Umbilical cord (tissue), 2 donors: Measurements from ENCODE around the gene WIPF2. TPM values are rescaled to one million over a fixed set of nuclear protein-coding genes. Genes with fewer than 3 reads are reported as not detected.

ENCODE experiments used
- DNase-seq: peaks from one replicate; pipeline ENCODE4 v3.0.0-alpha.2; 2015; ENCODE audit warnings: low spot score
- total RNA-seq: library from RNA; depleted of rRNA; stranded (reverse); fragments of >200 nt; gene quantifications from one replicate; pipeline ENCODE4 v1.2.3, GENCODE V29; 2014; ENCODE audit warnings: low replicate concordance; ENCODE audit not compliant: insufficient read depth

The WIPF2 gene, protein sequence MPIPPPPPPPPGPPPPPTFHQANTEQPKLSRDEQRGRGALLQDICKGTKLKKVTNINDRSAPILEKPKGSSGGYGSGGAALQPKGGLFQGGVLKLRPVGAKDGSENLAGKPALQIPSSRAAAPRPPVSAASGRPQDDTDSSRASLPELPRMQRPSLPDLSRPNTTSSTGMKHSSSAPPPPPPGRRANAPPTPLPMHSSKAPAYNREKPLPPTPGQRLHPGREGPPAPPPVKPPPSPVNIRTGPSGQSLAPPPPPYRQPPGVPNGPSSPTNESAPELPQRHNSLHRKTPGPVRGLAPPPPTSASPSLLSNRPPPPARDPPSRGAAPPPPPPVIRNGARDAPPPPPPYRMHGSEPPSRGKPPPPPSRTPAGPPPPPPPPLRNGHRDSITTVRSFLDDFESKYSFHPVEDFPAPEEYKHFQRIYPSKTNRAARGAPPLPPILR
- total RNA-seq: 7.0 TPM

DNA sequence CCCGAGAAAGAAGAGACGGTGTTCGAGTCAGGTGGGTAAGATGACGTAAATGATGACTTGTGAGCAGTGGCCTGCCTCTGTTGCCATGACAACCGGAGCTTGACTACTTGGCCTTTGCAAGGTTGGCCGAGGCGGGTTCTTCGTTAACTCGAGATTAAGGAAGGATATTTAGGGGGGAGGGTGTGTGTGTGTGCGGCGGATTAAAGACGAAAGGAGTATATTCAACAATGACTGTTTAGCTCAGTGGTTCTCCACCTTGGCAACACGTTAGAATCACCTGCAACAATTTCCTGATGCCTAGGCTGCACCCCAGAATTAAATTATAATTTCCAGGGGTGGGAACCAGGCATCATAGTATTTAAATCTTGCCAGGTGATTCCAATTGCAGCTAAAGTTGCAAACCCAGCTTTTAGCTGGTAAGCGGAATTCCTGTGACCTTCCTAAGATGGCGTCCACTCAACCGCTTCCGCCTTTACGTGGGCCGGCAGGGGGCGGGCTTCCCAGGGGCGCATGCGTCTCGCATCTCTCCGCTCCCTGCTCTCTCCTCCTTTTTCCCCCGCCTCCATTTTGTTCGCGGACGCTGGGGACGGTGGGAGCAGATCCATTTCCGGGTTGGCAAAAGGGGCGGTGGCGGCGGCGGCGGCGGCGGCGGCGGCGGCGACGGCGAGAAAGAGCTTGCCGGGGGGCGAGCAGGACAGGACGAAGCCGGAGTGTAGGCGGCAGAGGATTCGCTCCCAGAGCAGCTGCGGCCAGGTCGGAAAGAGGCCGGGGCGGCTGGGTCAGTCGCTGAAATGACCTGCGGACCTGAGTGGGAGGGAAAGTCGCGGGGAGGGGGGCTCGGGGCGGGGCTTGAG is at the start of gene WIPF2:
TSS of gene WIPF2 (plus strand) at position 565 of the 854 bp plus-strand sequence. CDS start 37,156 bp downstream, outside the sequence.
- DNase-seq: peak; percentile 99

DNA sequence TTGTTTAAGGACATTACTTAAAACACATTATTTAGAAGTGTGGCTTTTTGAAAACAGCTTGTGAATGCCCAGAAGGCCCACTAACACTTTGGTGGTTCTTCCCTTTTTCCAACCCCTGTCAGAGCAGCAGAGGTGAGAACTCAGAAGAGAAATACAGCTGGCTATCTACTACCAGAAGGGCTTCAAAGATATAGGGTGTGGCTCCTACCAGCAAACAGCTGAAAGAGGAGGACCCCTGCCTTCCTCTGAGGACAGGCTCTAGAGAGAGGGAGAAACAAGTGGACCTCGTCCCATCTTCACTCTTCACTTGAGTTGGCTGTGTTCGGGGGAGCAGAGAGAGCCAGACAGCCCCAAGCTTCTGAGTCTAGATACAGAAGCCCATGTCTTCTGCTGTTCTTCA is 48.8 kb upstream of the WIPF2 start:
- DNase-seq: no peak

DNA sequence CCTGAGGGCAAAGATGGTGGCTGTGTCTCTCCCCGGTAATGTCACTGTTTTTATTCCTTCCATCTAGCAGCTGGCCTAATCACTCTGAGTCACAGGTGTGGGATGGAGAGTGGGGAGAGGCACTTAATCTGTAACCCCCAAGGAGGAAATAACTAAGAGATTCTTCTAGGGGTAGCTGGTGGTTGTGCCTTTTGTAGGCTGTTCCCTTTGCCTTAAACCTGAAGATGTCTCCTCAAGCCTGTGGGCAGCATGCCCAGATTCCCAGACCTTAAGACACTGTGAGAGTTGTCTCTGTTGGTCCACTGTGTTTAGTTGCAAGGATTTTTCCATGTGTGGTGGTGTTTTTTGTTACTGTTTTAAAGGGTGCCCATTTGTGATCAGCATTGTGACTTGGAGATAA is 47.4 kb upstream of the WIPF2 start:
- no peak for DNase-seq

DNA sequence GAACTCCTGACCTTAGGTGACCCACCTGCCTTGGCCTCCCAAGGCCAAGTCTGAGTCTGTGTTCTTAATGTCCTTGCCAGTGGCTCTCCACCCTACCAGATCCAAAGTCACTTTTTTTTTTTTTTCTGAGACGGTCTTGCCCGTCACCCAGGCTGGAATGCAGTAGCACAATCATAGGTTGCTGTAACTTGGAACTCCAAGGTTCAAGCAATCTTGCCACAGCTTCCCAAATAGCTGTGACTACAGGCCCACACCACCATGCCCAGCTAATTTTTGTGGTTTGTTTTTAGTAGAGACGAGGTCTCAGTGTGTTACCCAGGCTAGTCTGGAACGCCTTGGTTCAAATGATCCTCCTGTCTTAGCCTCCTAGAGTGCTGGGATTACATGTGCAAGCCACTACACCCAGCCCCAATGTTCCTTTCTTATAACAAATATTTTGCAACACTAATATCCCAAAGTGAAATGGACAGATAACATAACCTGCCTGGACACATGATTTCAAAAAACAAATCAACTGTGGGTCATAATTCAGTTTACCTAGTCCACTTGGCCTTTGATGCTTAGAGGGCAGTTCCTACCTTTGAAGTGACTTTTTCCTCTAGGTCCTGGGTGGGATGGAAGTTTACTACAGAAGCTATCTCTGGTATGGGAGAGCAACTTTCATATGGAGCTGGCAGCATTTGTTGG is 45.9 kb upstream of the WIPF2 start:
- DNase-seq: no peak

DNA sequence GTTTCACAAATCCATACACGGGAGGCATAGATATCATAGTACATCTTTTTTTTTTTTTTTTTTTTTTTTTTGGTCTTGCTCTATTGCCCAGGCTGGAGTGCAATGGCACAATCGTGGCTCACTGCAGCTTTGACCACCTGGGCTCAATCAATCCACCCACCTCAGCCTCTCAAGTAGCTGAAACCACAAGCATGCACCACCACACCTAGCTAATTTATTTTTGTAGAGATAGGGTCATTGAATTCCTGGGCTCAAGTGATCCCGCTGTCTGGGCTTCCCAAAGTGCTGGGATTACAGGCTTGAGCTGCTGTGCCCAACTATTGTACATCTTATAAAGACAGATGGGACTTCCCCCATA is 45.3 kb upstream of the WIPF2 start:
- DNase-seq: no peak

DNA sequence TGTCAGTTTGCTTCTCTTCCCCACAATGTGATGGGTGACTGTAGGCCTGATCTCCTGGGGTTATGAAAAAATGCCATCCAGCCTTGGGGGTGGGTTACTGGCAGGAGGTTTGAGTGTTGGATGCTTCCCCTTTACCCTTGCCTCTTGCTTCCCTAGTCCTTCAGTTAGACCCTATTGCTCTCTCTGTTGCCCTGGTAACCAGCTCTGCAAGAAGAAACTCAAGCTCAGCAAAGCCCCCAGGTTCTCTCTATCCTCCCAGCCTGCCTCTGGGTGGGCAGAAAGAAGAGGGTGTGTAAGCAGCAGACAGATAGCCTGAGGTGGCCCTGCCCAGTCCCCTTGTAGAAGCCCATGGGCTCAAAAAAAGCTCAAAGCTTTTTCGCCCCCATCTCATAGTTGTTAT is 44.6 kb upstream of the WIPF2 start:
- DNase-seq: no peak

DNA sequence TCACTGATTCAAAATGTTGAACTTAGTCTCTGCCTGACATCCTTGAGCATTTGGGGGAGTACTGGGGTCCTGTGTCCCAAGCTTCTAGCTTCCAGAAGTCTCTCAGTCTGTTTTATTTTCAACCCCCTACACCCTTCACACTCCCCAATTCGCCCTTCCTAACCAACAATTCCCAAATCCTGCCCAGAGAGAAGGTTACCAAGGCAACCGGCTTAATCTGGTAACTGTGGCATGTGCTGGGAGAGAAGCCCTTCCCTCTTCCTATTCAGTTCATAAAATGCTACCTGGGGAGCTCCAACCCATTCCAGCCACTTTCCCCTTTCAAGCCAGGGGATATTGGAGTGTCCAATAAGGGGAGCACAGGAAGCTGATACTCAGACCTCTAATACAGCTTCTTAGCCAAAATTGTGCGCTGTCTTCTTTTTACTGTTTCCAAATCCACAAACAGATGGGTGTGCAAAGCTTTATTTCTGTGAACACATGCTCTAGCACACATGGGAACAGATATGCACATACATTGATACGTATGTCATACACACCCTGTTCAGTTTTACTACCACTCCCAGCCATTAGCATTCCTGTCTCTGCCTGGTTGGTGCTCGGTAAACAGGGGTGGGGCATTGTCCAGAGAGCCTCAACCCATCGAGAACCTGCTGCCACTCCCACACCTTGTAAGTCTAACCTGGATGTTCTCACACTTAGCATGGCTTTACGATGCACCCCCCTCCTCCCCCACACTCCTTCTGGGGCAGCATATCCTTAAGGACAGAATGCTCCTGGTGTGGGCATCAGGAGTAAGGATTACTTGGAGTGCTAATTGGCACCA is 43.0 kb upstream of the WIPF2 start:
- no peak for DNase-seq

DNA sequence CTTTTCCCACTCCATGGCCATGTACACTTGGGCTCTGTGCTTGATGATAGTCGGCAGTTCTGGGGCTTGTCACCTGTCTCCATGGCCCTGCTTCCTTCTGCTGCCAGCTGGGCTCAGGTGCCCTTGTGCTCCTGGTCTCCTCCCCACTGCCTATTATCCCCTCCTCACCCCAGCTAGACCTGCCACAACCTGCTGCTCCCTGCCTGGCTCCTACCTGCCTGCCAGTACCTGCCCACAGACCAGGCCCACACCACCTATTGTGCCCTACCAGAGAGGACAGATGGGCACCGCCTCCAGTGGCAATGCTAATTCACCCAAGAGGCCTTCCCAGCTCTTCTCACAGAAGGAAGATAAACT is 42.4 kb upstream of the WIPF2 start:
- DNase-seq: no peak

DNA sequence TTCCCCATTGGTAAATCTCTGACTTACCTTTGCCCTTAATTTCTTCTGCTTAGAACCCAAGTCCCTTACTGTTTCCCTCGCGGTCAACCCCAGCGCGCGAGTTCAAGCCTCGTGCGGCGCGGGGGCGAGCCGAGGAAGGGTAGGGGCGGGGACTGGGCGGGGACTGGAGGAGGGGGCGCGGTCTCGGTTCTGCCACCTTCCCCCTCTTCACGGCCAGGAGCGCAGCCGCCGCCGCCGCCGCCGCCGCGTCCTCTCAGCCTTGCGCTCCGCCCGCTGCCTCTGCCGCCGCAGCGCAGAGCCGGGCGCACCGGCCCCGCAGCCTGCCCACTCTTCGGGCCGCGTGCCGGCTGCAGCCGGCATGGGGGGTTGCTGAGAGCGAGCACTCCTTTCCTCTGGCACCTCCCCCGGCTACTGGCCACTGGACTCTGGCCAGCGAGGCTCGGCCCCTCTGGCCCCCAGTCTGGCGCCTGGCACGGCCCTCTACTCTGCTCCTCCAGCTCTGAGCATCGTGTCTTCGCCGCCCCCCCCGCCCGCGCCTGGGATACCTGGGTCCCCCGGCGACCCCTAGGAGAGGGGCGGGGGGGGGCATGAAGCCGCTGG is 41.7 kb upstream of the WIPF2 start, which contains the start of gene RAPGEFL1:
TSS of gene RAPGEFL1 (plus strand) at position 196 of the 600 bp plus-strand sequence. CDS start at position 588, 392 bp downstream.
- peak; percentile 72 for DNase-seq

DNA sequence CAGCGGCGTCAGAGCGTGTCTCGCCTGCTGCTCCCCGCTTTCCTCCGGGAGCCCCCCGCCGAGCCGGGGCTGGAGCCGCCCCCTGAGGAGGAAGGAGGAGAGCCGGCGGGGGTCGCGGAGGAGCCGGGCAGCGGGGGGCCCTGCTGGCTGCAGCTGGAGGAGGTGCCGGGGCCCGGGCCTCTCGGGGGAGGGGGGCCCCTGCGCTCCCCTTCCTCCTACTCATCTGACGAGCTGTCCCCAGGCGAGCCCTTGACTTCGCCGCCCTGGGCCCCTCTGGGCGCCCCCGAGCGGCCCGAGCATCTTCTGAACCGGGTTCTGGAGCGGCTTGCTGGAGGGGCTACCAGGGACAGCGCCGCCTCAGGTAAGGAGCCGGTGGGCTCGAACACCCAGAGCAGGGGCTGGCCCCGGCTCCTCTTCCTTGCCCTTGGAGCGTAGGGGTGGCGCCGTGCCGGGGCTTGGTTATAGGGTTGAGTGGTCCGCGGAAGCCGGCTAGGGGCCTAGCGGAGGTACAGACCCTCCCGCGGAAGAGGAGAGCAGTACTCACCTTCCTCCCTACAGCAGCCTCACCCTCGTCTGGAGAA is 41.0 kb upstream of the WIPF2 start:
- no peak for DNase-seq

DNA sequence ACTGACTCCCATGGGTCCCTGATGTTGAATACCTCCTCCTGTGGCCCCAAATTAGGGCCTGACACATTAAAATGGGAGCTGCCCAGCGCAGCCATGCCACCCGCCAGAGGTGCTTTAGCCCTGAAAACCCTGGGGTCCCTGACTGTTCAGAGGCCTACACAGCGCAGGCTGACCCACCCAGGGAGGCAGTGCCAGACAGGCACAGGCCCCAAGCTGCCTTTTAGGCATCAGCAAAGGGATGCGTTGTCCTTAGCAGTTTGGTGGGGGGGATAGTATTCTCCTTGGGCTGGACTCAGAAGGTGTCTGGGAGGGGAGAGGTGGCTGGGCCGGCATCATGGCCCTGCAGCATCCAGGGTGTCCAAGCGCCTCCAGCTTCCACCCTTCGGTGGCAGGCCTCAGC is 40.4 kb upstream of the WIPF2 start:
- no peak for DNase-seq

DNA sequence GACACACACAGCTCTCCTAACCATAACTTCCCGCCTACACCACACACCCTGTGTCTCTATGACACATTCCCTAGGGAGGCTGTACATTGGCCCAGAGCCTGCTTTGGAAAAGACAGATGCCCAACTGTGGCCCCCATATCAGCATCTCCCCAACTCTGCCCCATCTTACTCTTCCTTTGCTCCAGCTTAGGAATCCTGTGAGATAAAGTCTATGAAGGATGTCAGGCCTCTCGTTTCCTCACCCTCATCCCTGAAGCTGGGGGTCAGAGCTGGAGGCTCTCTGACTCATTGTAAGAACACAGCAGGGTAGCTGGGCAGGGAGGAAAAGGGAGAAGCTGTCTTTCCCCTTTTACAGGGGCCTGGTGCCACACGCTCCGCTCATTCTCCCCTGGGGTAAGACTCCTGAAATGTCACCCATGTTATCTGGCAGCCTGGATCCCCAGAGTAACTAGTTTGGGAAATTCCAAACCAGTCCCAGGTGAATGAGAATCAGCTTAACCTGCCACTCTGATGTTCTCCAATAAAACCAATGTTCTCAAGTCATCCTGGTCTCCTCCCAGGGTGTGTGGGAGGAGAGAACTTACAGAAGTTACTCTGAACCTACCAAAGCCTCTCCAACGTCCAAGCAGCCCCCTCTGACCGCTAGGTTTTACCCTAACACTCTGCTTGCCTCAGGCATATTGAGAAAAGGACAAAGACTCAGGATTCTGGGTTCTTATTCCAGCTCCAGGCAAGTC is 39.0 kb upstream of the WIPF2 start:
- peak; percentile 61 for DNase-seq

DNA sequence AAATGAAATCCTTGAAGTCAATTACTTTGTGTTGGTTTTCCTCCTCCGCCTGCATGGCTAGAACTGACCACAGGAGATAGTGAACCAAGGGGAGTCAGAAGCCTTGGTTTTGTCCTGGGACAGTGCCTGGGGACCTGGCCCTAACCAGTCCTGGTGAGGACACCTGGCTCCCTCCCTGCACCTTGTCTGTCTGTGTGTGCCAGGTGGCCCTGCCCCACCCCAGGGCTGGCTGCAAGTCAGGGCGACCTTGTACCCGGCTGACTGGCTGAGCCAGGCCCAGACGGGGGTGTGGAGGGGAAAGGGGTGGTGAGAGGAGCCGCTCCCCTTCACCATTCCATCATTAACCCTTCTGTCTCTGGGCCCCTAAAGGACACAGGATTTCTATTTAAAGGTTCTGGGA is 38.4 kb upstream of the WIPF2 start:
- DNase-seq: no peak

DNA sequence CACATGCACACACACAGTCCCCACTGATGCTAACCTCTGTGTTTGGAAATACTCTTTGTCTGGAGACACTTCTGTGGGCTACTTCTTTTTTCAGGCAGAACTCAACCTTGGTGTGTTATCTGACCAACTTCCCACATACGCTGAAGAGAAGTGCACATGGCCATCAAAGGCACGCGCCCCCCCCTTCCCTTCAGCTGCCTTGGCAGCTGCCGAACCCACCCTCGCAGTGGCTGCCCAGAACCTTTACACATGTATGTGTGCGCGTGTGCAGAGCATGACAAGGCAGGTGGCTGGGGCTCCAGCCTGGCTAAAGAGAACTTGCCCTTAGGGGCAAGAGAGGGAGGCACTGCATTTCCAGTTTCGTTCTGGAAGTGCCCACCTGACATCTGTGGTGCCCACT is 37.9 kb upstream of the WIPF2 start:
- no peak for DNase-seq

DNA sequence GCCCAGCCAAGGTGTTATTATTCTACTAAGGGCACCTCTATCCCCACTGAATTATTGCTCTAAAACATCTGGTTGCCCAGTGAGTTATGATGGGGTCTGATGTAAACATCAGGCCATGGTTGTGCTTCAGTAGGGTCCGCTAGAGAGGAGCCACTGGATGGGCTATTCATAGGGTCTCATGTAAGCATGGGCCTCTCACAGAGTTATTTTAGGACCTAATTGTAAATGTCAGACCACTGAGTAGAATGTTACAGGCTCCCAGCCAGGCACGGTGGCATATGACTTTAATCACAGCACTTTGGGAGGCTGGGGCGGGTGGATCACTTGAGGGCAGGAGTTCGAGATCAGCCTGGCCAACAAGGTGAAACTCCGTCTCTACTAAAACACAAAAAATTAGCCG is 36.5 kb upstream of the WIPF2 start:
- DNase-seq: no peak

DNA sequence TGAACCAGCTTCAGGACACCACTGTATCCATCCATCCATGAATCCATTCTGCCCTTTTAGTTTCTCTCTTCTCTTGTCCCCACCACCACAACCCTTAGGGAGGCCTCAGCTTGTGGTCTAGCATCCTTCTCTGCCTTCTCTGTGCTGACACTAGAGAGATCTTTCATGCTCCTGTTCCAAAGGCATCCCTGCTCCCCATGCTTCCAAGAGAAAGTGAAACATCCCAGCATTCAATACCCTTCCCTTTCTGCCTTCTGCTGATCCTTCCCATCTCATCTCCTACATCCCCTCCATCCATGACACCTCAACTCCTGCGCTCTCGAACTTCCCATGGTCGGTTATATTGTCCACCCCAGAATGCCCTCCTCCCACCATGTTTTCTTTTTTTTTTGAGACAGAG is 31.9 kb upstream of the WIPF2 start:
- DNase-seq: no peak

DNA sequence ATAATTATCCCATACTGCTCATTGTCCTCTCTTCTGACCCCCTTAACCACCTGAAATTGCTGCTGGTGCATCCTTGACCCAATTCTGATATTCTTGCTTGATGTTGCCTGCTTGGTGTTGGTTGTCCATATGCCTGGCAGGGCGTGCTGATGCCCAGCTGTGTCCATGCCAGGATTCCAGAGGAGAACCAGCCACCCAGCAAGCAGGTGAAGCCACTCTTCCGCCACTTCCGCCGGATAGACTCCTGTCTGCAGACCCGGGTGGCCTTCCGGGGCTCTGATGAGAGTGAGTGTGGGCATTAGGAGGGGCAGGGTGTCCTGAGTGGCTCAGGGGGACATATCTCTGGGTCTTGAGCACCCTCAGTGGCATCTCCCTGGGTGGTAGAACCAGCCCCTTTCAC is 30.4 kb upstream of the WIPF2 start:
- DNase-seq: no peak

DNA sequence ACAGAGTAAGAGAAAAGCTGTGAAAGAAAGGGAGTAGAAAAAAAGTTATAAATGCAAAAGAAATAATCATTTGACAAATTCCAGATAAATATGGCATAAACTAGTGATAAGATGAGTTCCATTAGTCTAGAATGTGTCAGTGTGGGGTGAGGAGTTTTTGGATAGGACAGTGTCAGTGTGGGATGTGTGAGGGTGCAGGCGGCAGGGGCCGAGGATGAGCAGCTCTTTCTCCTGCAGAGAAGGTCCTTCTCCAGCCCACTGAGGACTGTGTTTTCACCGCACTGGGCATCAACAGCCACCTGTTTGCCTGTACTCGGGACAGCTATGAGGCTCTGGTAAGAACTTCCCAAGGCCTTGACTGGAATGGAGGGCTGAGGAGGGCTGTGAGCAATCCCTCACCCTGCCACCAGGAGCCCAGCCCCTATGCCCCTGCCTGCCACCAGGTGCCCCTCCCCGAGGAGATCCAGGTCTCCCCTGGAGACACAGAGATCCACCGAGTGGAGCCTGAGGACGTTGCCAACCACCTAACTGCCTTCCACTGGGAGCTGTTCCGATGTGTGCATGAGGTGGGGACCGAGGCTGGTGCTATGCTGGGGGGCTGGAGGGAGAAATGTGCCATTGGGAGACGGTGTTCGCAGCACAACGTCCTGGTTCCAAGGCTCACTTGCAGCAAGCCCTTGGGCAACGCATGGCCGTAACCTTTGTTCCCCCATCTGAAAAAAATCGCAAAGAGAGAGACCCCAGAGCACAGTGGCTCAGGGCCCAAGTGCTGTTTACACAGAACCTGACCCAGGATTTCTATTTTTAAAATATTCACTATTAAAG is 28.7 kb upstream of the WIPF2 start:
- DNase-seq: no peak
